ENCODE measurements around the gene SQSTM1. TPM values are rescaled to one million over a fixed set of nuclear protein-coding genes. Genes with fewer than 3 reads are reported as not detected.

Gene SQSTM1
- total and polyA plus RNA-seq, 12 donors = 258 to 2,312 (median 660) TPM

GRCh38 chr5:179866241-179867078, 45.8 kb downstream of the SQSTM1 start:
- no peak for TF ChIP-seq POLR2A (IDR thresholded peaks at IDR 0.05)
- TF ChIP-seq CTCF (IDR thresholded peaks at IDR 0.05) = peak in 1 of 6 experiments; percentile 9
- Histone ChIP-seq H3K27ac (no peak overlapping the region), H3K27me3 (no peaks in the 10 kb centered on the region), H3K36me3 (replicated peaks in 1 of 2) (peaks cover 0 to 73% of the 10 kb centered on the region in 2 donors), H3K4me1 (replicated peaks in 1 of 2) (no peaks in the 10 kb centered on the region), H3K4me3 (no peak overlapping the region), H3K9me3 (replicated peaks in 1 of 3) (no peaks in the 10 kb centered on the region)
- intact Hi-C loops (cut with DNase I) = no loop called here
- DNase-seq = no peak
- WGBS, 4 donors = 75 to 86% (median 83%) methylated on average over 11 to 21 of the region's 21 CpGs

- TF ChIP-seq POLR2A (IDR thresholded peaks at IDR 0.05) (no peak), CTCF (IDR thresholded peaks at IDR 0.05) (no peak)
- intact Hi-C loops (cut with DNase I) = no loop called here
These were observed 46.4 kb downstream of the SQSTM1 start for GRCh38 chr5:179867079-179867465.

GRCh38 chr5:179867476-179867875, 46.8 kb downstream of the SQSTM1 start:
- H3K27me3 ChIP-seq = no peaks in the 10 kb centered on the region
- H3K27ac ChIP-seq = no peak overlapping the region
- intact Hi-C loops (cut with DNase I) = no loop called here
- no peak for DNase-seq
- no peaks in the 10 kb centered on the region for H3K4me1 ChIP-seq (replicated peaks in 1 of 2)
- H3K4me3 ChIP-seq = no peak overlapping the region
- TF ChIP-seq CTCF (IDR thresholded peaks at IDR 0.05) (no peak), POLR2A (IDR thresholded peaks at IDR 0.05) (no peak)
- peaks cover 0 to 73% of the 10 kb centered on the region in 2 donors for H3K36me3 ChIP-seq (replicated peaks in 1 of 2)
- H3K9me3 ChIP-seq (replicated peaks in 1 of 3) = no peaks in the 10 kb centered on the region
- 87 to 94% (median 92%) methylated on average over 10 to 11 of the region's 11 CpGs for WGBS, 4 donors

More at GRCh38 chr5:179867079-179867465, 46.4 kb downstream of the SQSTM1 start:
- no peak overlapping the region for H3K27ac ChIP-seq
- peaks cover 0 to 70% of the 10 kb centered on the region in 2 donors for H3K36me3 ChIP-seq (replicated peaks in 1 of 2)
- no peaks in the 10 kb centered on the region for H3K9me3 ChIP-seq (replicated peaks in 1 of 3)
- 88 to 93% (median 89%) methylated on average over 6 of the region's 6 CpGs for WGBS, 4 donors
- no peak for DNase-seq
- H3K4me1 ChIP-seq (replicated peaks in 1 of 2) = no peaks in the 10 kb centered on the region
- no peak overlapping the region for H3K4me3 ChIP-seq
- no peaks in the 10 kb centered on the region for H3K27me3 ChIP-seq

DNA sequence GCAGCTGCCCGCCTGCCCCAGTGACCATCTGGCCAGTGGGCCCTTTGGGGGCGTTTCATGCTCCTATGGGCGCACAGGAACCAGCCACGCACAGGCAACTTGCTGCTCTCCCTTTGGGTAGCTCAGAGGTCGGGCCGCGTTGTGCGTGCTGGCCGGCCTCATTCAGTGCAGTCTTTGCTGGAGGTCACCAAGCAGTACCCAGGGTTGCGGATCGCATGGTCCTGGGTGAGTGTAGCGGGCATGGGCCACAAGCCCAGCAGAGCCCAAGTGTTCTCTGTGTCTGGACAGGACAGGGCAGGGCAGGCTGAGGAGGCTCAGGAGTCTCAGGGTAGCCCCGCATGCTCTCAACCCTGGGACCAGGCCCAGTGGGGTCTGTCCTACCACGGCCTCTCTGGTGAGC, 47.8 kb downstream of the SQSTM1 start:
- H3K9me3 ChIP-seq (replicated peaks in 1 of 3) = no peaks in the 10 kb centered on the region
- H3K4me1 ChIP-seq (replicated peaks in 1 of 2) = no peaks in the 10 kb centered on the region
- H3K27me3 ChIP-seq = no peaks in the 10 kb centered on the region
- H3K36me3 ChIP-seq (replicated peaks in 1 of 2) = peaks cover 0 to 74% of the 10 kb centered on the region in 2 donors
- no peak overlapping the region for H3K27ac ChIP-seq
- H3K4me3 ChIP-seq = no peak overlapping the region
- no peak for DNase-seq
- no peak for TF ChIP-seq POLR2A (IDR thresholded peaks at IDR 0.05)
- TF ChIP-seq CTCF (IDR thresholded peaks at IDR 0.05) = no peak
- 92 to 98% (median 96%) methylated on average over 7 to 14 of the region's 14 CpGs for WGBS, 4 donors
- intact Hi-C loops (cut with DNase I) = no loop called here

Data from adrenal gland (tissue), 12 donors.